Spleen (tissue), 7 donors: ENCODE data around the gene RERE.

Source experiments
- CTCF ChIP-seq, 11 experiments: fragments of 200-600 bp in 7 of 11; fragments of 450-650 bp in 4 of 11; sonication (generic) in 4 of 11; IDR thresholded peaks in 8 of 11; conservative IDR thresholded peaks in 3 of 11; 1 replicate in 7 of 11; 2 replicates in 4 of 11; pipeline versions ENCODE4 v1.4.0 to v1.8.0; 2016 to 2021; ENCODE audit warnings: antibody characterized with exemption in 11 of 11, inconsistent platforms in 4 of 11, mild to moderate bottlenecking in 1 of 11
- POLR2A ChIP-seq, 3 donors: fragments of 450-650 bp; IDR thresholded peaks; one replicate each; pipeline ENCODE4 v1.5.1; 2017; ENCODE audit warnings: antibody characterized with exemption in 3 of 3, mild to moderate bottlenecking in 1 of 3
- donor health status: DM: no; HTN: no; CAD: no; lungs with moderate emphysema.
- donor health status: DM: no; HTN: no; CAD: no.
- donor health status: DM: no; HTN: no; CAD: no.

GRCh38 chr1:8818325-8818775, 910 bp upstream of the RERE start:
- TF ChIP-seq CTCF (IDR thresholded peaks at IDR 0.05 in 8 of 11, conservative IDR thresholded peaks at IDR 0.05 in 3 of 11) (no peak), POLR2A (IDR thresholded peaks at IDR 0.05) (no peak)
